NOMO-1 (cell line): ENCODE results near the gene TRPV4.

Experiments
- DNase-seq, 2 experiments: peaks; one replicate each; lab custom pipeline; 2025; ENCODE audit not compliant: unreplicated experiment in 2 of 2; lab: John Stamatoyannopoulos, UW

Gene TRPV4

GRCh38 chr12:109744986-109745942 lies 87.9 kb downstream of the TRPV4 start:
- peak; percentile 27 to 44 for DNase-seq

- DNase-seq, result no peak
Observed at GRCh38 chr12:109744026-109744425, 89.2 kb downstream of the TRPV4 start.

DNA sequence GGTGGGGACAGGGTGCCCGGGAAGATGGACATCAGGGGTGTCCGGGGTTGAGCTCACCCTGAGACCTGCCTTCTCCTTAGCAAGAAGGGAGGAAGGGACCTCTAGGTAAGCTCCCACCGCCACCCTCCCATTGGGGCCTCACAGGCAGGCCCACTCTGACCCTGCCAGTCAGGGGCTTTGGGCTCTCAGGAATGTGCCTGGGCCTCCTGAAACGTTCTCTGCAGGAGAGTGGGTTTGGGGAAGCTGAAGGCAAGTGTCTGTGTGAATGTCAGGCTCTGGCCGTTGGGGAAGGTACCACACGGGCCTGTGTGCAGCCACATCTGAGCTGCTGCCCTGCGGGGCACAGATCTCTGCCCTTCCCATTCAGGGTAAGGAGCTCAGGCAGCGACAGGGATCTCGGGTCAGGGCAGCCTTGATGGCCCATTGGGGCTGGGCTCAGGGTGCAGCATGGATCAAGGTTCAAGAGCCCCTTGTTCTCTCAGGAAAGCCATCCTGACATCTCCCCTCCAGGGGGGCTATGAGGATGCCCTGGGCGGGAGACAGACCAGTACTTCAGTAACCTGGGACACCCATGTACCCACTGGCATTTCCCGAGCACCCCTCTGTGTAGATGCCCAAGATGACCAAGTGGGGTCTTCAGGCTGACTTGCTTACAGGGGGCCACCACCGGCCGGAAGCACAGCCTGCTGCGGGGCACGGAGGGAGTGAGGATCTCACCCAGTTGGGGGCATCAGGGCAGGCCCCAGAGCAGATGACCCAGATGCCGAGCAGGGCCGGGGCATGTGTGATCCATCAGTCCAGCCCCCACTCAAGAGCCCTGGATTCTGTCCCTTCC lies 89.9 kb downstream of the TRPV4 start:
- no peak for DNase-seq

- DNase-seq, result no peak
Observed at GRCh38 chr12:109741970-109742703, 91.1 kb downstream of the TRPV4 start.

- no peak for DNase-seq
Observed at GRCh38 chr12:109741286-109741969, 91.8 kb downstream of the TRPV4 start.

DNA sequence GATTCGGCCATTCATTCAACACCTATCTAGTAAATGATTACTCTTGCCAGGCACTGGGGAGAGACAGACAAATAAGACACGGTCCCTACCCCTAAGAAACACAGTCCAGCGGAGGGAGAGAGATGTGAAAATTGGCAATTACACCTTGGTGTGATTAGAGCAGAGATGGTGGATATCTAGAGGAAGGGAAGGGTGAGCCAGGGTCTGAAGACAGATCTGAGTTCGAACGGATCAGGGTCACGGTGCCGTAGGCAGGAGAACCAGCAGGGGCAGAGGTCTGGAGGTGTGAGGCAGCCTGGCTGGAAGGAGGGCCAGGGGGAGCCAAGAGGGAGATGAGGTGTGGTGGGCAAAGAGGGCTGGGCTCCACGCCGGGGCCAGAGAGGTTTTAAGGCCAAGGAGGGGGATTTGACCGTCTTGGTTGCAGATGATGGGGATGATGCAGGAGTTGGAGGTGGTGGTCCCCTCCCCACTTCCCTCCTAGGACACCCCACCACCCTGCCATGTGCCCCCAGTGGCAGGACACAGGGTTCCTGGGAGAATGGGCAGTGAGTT lies 92.4 kb downstream of the TRPV4 start:
- no peak for DNase-seq

DNA sequence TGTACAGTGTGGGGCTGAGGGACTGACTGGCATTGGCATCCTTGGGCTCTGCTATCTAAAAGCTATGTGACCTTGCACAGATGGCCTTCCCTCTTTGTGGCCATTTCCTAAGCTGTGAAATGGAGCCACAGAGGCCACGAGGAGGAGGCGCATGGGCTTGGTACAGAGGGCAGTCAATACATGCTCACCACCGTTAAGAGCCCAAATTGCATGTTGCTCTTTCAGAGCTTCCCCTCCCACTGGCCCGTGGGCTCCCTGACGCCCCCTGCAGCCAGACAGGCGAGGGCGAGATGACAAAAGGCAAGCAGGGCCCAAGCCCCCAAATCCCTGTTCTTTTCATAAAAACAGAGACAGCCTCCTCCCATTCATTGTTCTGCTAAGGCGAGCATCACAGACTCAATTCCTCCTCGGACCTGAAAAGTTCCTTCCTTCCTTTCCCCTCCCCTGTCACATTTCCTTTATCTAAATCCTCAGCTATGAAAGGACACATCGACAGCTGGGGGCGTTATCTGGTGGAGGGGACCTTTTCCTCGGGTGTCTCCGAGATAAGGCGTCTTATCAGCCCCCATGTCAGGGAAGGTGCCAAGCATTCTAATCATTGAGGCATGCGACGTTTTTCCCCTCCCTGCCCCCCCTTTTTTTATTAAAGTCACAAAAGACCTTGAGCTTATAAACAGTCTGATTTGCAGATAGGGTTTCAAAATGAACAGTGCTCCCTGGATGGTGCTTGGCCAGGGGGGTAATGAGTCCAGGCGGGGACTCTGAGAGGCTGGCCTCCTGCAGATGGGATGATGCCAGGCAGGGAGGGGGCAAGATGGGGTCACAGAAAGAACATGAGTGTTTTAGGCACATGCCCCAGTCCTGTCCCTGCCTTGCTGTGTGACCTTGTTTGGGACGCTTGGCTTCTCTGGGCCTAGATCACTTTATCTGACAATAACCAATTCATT lies 93.2 kb downstream of the TRPV4 start:
- DNase-seq, result no peak

GRCh38 chr12:109738878-109739665 lies 94.1 kb downstream of the TRPV4 start:
- no peak for DNase-seq

DNA sequence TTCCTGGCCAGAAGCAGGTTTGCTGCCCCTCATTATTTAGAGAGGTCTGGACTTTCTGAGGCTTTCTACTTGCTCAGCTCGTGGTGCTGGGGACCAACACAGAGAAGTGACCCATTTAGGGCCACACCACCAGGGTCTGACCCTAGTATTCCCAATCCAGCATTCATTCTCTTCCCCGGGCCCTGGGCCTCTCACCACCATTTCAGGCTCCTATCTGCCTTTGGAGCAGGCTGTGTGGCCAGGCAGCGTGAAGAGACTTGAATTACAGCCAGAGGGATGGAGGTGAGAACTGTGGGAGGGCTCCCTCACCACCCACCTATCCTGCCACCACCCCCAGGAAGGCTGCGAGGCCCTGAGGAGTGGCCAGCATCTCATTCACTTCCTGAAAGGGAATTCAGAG lies 95.0 kb downstream of the TRPV4 start:
- DNase-seq, result no peak

DNA sequence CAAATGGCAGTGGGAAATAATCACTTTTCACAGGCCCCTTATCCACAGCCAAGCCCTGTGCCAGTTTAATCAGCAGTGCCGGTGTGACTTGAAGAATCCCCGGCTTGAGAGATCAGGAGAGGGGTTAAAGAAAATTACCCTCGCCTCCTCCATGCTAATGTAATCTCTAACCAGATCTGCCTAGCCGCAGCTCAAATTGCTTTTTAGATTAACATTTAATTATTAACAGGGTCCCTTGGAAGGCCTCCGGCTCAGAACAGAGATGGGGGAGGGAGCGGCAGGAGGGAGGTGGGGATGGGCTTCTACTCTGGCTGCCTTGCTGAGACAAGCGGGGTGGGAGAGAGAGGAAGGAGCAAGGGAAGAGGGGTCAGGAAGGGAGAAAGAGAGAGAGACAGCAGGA lies 95.6 kb downstream of the TRPV4 start:
- DNase-seq, result no peak

- DNase-seq, result no peak
Observed at GRCh38 chr12:109737126-109737525, 96.1 kb downstream of the TRPV4 start.

DNA sequence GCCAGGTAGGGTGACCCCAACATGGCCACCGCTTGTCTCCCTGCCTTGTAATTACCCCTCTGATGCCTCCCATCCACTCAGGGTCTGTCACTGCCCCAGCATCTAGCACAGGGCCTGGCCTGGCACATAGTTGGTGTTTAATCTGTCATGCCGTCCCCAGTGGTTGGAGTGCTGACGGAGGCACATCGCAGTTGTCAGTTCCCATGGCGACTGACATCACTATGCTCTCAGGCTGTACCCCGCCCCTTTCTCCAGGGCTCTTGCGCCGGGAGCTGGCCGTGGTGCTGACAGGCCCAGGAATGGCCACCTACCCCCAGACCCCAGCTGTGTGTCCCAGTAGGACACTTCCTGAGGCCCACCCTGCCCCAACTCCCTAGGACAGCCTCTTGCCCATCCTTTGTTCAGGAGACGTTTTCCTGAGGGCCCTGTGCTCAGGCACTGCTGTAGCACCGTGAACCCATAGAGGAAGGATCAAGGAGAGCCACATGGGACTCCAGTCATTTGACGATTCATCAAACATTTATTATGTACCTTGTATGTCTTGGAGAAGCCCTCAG lies 96.6 kb downstream of the TRPV4 start:
- peak; percentile 15 to 16 for DNase-seq

DNA sequence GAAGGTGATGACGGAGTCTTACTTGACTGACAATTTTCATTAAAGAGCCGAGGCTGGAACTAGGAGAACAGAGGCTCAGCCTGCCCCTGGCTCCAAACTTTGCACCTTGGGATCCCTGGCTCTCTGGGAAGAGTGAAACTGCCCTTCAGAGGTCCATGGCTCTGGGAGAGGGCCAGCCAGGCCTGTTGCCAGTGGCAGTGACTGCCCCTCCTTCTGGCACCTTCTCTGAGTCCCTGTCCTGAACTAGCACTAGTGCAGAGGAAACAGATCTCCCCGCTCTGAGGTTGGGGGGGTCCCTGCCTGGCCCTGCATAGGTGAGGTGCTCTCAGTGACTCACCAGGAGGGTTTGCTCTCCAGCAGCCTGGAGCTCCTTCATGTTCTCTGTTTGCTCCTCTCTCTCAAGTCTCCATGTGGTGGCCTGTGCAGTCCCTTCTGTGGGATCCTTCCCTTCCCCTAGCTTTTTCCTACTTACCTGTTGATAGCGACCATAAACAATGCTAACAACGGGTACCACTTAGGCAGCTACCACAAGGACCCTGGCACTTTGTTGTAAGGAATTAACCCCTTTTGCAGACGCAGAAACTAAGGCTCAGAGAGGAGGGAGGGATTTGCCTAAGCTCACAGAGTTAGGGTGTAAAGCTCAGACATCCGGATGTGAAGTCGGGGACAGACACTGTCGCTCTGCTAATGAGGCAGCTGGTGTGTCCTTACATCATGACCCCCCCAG lies 97.2 kb downstream of the TRPV4 start:
- DNase-seq, result no peak

DNA sequence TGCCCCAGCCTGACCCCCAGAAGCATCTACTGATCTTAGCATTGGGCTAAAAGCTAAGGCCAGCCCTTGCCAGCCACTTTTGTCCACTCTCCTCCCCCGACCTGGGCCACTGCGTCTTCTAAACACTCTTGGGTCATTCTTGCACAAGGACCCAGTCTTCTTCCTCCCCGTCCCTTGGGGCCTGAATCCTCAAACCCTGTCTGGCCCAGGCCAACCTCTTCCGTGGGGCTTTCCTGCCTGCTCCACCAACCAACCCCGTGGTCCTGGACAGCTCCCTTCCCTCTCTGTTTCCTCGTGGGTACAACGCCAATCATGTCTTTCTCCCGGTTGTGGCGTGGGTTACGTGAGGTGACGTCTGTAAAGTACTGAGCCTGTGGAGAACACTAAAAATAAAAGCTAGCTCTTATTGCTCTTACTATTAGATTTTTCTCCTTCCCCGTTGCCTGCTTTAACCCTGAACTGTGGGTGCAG lies 98.1 kb downstream of the TRPV4 start:
- DNase-seq, result no peak

DNA sequence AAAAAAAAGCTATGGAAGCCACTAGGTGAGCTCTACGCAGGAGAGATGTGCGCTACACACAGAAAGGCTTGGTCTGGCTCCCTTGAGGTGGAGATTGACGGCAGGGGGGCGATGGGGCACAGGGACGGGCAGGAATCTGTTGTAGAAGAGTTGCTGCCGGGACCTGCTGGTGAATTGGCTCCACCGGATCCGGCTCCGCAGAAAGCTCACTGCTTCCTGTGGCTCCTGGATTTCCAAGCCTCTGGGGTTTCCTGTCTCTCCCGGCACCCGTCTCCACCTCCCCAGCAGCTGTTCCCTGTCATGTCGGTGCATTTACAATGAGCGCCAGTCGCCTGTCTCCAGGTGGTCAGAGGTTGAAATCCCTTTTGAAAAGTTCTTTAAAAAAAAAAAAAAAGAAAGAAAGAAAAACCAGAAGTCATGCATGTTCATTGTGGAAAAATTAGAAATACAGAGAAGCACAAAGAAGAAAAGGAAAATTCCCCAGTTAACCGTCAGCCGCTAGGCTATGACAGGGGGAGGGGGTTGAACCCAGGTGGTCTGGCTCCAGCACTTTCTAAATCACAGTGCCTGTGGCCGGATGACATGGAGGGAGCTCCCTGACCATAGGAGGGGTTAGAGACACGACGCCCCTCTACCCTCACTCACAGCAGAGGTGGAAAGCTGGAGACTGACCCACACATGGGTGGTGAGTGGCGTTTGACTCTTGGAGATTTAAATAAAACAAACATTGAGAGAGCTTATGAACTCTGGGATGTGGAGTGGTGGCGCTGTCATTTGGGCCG lies 98.8 kb downstream of the TRPV4 start:
- DNase-seq, result no peak
